OCI-LY3 (cell line): ENCODE results near the gene CANX.
A peak's percentile ranks its signal among the peaks of the same experiment; 100 is the strongest.

Experiments used
- H2AFZ ChIP-seq: fragments of 200-600, 300-600 bp; shearing (Covaris generic); 2 replicates; pipeline ENCODE4 v1.6.0; 2014; ENCODE audit warnings: antibody characterized with exemption, low read depth, low read length
- H3K27ac ChIP-seq: fragments of 200-600, 300-600 bp; sonication (generic); 2 replicates; pipeline ENCODE4 v1.5.1; 2014; ENCODE audit warnings: mild to moderate bottlenecking, low read length, moderate library complexity, mixed read lengths
- H3K27me3 ChIP-seq: fragments of 200-600, 300-600 bp; sonication (generic); 2 replicates; pipeline ENCODE4 v1.6.1; 2014; ENCODE audit warnings: low read depth, low read length, mixed read lengths
- H3K36me3 ChIP-seq: fragments of 200-600, 300-600 bp; sonication (generic); replicated peaks from 2 replicates; pipeline ENCODE3; 2014; ENCODE audit warnings: low read depth, low read length, mixed read lengths
- H3K4me1 ChIP-seq: fragments of 300-600, 200-600 bp; sonication (generic); 2 replicates; pipeline ENCODE4 v1.6.1; 2014; ENCODE audit warnings: low read length, mixed read lengths
- H3K4me2 ChIP-seq: fragments of 200-600, 300-600 bp; sonication (generic); 2 replicates; pipeline ENCODE4 v1.6.1; 2014; ENCODE audit warnings: low read length, mixed read lengths
- H3K4me3 ChIP-seq: fragments of 300-600, 200-600 bp; sonication (generic); 2 replicates; pipeline ENCODE4 v1.5.1; 2014; ENCODE audit warnings: antibody characterized with exemption, mild to moderate bottlenecking, low read length, moderate library complexity
- H3K79me2 ChIP-seq: fragments of 300-600, 200-600 bp; shearing (Covaris generic); 2 replicates; pipeline ENCODE4 v1.6.1; 2014; ENCODE audit warnings: mild to moderate bottlenecking, low read length, mixed read lengths
- H3K9ac ChIP-seq: fragments of 300-600, 200-600 bp; shearing (Covaris generic); 2 replicates; pipeline ENCODE4 v1.6.0; 2014; ENCODE audit warnings: mild to moderate bottlenecking, low read length, moderate library complexity
- H3K9me3 ChIP-seq: fragments of 200-600, 300-600 bp; shearing (Covaris generic); 2 replicates; pipeline ENCODE4 v1.6.1; 2014; ENCODE audit warnings: low read length, mixed read lengths; ENCODE audit not compliant: insufficient read depth
- H4K20me1 ChIP-seq: fragments of 200-600, 300-600 bp; sonication (generic); 2 replicates; pipeline ENCODE4 v1.6.1; 2016; ENCODE audit warnings: low read length, mixed read lengths; ENCODE audit not compliant: insufficient read depth
- EZH2phosphoT487 ChIP-seq: fragments of 200-600 bp; shearing (Covaris generic); IDR thresholded peaks from 2 replicates; pipeline ENCODE4 v1.6.1; 2018; ENCODE audit warnings: antibody characterized with exemption, mixed run types, low read depth
- TF ChIP-seq, protein P1 (sequence below): fragments of 200-600, 300-600 bp; sonication (generic); IDR thresholded peaks from 2 replicates; pipeline ENCODE4 v1.5.1; 2014; ENCODE audit warnings: antibody characterized with exemption, low read length, low read depth

The CANX gene

DNA sequence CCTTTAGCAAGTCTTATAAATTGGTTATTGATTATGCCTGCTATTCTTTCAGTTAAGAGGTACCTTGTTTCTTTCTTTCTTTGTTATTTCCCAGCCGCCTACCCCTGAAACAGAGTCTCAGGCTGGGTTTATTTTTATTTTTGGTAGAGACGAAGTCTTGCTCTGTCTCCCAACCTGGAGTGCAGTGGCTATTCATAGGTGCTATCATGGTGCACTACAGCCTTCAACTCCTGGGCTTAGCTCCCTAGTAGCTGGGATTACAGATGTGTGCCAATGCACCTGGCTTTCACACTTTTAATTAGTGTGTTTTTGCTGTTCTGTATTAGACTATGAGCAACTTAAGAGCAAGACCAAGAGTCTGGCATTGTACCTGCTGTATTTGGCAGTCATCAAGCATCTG lies 48.1 kb downstream of the CANX start:
- Histone ChIP-seq H2AFZ (no peak overlapping the region), H3K27me3 (no peaks in the 10 kb centered on the region), H3K9ac (no peak overlapping the region), H3K9me3 (no peaks in the 10 kb centered on the region), H3K4me2 (no peak overlapping the region), H3K79me2 (peaks cover 98% of the 10 kb centered on the region), H4K20me1 (peaks cover 35% of the 10 kb centered on the region), H3K4me3 (no peak overlapping the region), H3K4me1 (no peaks in the 10 kb centered on the region), H3K36me3 (peaks cover 17% of the 10 kb centered on the region), H3K27ac (no peak overlapping the region)
- TF ChIP-seq EZH2phosphoT487, result no peak
- TF ChIP-seq, protein P1, sequence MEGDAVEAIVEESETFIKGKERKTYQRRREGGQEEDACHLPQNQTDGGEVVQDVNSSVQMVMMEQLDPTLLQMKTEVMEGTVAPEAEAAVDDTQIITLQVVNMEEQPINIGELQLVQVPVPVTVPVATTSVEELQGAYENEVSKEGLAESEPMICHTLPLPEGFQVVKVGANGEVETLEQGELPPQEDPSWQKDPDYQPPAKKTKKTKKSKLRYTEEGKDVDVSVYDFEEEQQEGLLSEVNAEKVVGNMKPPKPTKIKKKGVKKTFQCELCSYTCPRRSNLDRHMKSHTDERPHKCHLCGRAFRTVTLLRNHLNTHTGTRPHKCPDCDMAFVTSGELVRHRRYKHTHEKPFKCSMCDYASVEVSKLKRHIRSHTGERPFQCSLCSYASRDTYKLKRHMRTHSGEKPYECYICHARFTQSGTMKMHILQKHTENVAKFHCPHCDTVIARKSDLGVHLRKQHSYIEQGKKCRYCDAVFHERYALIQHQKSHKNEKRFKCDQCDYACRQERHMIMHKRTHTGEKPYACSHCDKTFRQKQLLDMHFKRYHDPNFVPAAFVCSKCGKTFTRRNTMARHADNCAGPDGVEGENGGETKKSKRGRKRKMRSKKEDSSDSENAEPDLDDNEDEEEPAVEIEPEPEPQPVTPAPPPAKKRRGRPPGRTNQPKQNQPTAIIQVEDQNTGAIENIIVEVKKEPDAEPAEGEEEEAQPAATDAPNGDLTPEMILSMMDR, result no peak

GRCh38 chr5:179747811-179748210 lies 49.0 kb downstream of the CANX start:
- no peak for TF ChIP-seq EZH2phosphoT487
- TF ChIP-seq, protein P1, result no peak
- Histone ChIP-seq H3K9me3 (no peaks in the 10 kb centered on the region), H3K4me1 (no peaks in the 10 kb centered on the region), H2AFZ (no peak overlapping the region), H3K4me2 (no peak overlapping the region), H3K4me3 (no peak overlapping the region), H3K27ac (no peak overlapping the region), H3K79me2 (peaks cover 91% of the 10 kb centered on the region), H3K36me3 (peaks cover 15% of the 10 kb centered on the region), H4K20me1 (peaks cover 28% of the 10 kb centered on the region), H3K9ac (no peak overlapping the region), H3K27me3 (no peaks in the 10 kb centered on the region)

DNA sequence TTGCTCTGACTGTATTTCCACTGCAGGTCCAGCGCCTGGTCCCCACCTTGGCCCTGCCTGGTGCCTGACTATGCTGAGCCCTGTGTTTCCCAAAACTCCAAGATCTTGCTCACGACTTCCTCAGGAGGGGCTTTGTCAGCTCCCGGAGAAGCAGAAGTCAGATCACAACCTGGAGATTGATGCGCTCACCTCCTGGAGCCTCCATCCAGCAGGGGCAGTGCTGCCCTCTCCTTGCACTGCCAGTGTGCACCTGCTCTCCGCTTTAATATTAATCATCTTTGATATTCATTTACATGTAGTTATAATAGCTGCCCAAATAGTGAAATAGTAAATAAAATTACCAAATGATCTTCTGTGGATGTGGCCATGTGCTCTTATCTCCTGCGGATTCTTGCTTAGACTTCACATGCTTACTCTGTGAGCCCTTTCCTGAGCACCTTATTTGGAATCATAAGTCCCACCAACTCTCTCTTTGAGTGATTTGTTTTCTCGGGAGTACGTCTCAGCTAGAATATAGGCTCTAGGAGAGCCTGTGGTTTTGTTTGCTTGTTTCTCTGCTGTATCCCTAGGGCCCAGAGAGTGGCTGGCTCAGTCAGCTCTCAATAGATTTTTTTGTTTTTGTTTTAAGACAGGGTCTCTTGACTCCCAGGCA lies 51.2 kb downstream of the CANX start:
- H4K20me1 ChIP-seq, result peaks cover 48% of the 10 kb centered on the region
- no peaks in the 10 kb centered on the region for H3K27me3 ChIP-seq
- H3K4me2 ChIP-seq, result no peak overlapping the region
- H3K36me3 ChIP-seq, result peaks cover 15% of the 10 kb centered on the region
- TF ChIP-seq, protein P1, result 0 out of 2 replicates have a peak, but pooled peaks have one; percentile 8
- TF ChIP-seq EZH2phosphoT487, result no peak
- H2AFZ ChIP-seq, result no peak overlapping the region
- H3K79me2 ChIP-seq, result peaks cover 91% of the 10 kb centered on the region
- H3K9me3 ChIP-seq, result no peaks in the 10 kb centered on the region
- H3K9ac ChIP-seq, result no peak overlapping the region
- H3K27ac ChIP-seq, result no peak overlapping the region
- peaks cover 17% of the 10 kb centered on the region for H3K4me1 ChIP-seq
- H3K4me3 ChIP-seq, result no peak overlapping the region

GRCh38 chr5:179753971-179754370 lies 55.2 kb downstream of the CANX start:
- Histone ChIP-seq H3K27ac (0 out of 2 replicates have a peak overlapping the region, but pooled peaks have one; percentile 10), H2AFZ (no peak overlapping the region), H3K9ac (no peak overlapping the region), H3K4me3 (no peak overlapping the region), H3K36me3 (peaks cover 12% of the 10 kb centered on the region), H4K20me1 (peaks cover 58% of the 10 kb centered on the region), H3K4me2 (peak overlapping the region; percentile 44), H3K79me2 (peaks cover 93% of the 10 kb centered on the region), H3K4me1 (peaks cover 32% of the 10 kb centered on the region), H3K9me3 (no peaks in the 10 kb centered on the region), H3K27me3 (no peaks in the 10 kb centered on the region)
- no peak for TF ChIP-seq EZH2phosphoT487
- TF ChIP-seq, protein P1, result no peak
